H1 (cell line): Measurements from ENCODE around the gene C10orf120.

Experiments
- BACH1 ChIP-seq: IDR thresholded peaks from 2 replicates; pipeline ENCODE4 v1.6.1; 2012; ENCODE audit warnings: low read length, improper control_type of control experiment
- EGR1 ChIP-seq: IDR thresholded peaks from 2 replicates; pipeline ENCODE4 v1.6.1; 2011; ENCODE audit warnings: low read depth, low read length, borderline replicate concordance
- EP300 ChIP-seq, 2 experiments: IDR thresholded peaks; 1 replicate in 1 of 2; 2 replicates in 1 of 2; pipeline ENCODE4 v1.6.1; 2011 to 2012; ENCODE audit warnings: low read depth in 2 of 2, low read length in 2 of 2, mild to moderate bottlenecking in 2 of 2, borderline replicate concordance in 1 of 2, inconsistent platforms in 1 of 2, moderate library complexity in 1 of 2
- EZH2 ChIP-seq: fragments of 200-600 bp; sonication (generic); IDR thresholded peaks from 2 replicates; pipeline ENCODE4 v1.7.1; 2012; ENCODE audit warnings: low read depth, mild to moderate bottlenecking, moderate library complexity, low read length, inconsistent platforms; ENCODE audit not compliant: severe bottlenecking
- MAFK ChIP-seq: IDR thresholded peaks from 2 replicates; pipeline ENCODE4 v1.6.1; 2012; ENCODE audit warnings: low read depth, mild to moderate bottlenecking, improper control_type of control experiment, low read length
- POLR2A ChIP-seq, 2 experiments: IDR thresholded peaks; 1 replicate in 1 of 2; 2 replicates in 1 of 2; pipeline ENCODE4 v1.6.1; 2011; ENCODE audit warnings: low read depth in 2 of 2, low read length in 2 of 2, mild to moderate bottlenecking in 2 of 2; ENCODE audit errors: control extremely low read depth in 1 of 2
- POLR2AphosphoS5 ChIP-seq: IDR thresholded peaks from 2 replicates; pipeline ENCODE4 v1.6.1; 2011; ENCODE audit warnings: low read depth, low read length
- SIN3A ChIP-seq, 2 experiments: IDR thresholded peaks in 1 of 2; conservative IDR thresholded peaks in 1 of 2; 2 replicates each; pipeline ENCODE4 v1.6.1; 2011 to 2012; ENCODE audit warnings: low read length in 2 of 2, improper control_type of control experiment in 1 of 2, low read depth in 1 of 2, mild to moderate bottlenecking in 1 of 2
- SP2 ChIP-seq: IDR thresholded peaks from 2 replicates; pipeline ENCODE4 v1.6.1; 2012; ENCODE audit warnings: mild to moderate bottlenecking, low read length, inconsistent platforms
- SRF ChIP-seq: IDR thresholded peaks from 2 replicates; pipeline ENCODE4 v1.6.1; 2011; ENCODE audit warnings: mild to moderate bottlenecking, low read depth, low read length, moderate library complexity
- TEAD4 ChIP-seq: IDR thresholded peaks from 2 replicates; pipeline ENCODE4 v1.6.1; 2012; ENCODE audit warnings: low read depth, low read length, inconsistent platforms, mixed read lengths
- YY1 ChIP-seq: IDR thresholded peaks from 2 replicates; pipeline ENCODE4 v1.6.1; 2011; ENCODE audit warnings: low read depth, mild to moderate bottlenecking, low read length
- TF ChIP-seq, protein P1 (sequence below), 3 experiments: IDR thresholded peaks; 1 replicate in 2 of 3; 2 replicates in 1 of 3; pipeline versions ENCODE4 v1.5.1 to v1.6.1; 2011; ENCODE audit warnings: low read length in 3 of 3, mild to moderate bottlenecking in 3 of 3, inconsistent platforms in 2 of 3, low read depth in 1 of 3, moderate library complexity in 1 of 3; ENCODE audit not compliant: insufficient read depth in 1 of 3; ENCODE audit errors: control extremely low read depth in 1 of 3

DNA sequence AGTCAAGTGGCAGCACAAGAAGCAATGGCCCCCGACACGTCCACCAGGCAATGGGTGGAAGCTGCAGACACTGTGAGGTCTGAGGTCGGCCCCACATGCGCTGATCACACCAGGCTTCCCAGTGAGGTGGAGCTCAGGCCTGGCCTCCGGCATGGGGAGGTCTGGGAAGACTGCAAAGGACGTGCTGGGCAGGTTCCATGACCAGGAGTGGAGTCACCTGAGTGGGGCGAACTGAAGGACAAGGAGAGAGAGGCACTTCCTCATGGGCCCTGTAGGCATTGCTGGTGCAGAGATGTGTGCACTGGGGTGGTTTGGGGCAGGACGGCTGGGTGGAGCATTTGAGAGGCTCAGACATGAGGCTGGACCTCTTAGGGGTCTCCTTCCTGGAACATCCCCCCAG is 35.1 kb downstream of the C10orf120 start:
- TF ChIP-seq POLR2A (IDR thresholded peaks at IDR 0.05; ENCODE audit: control extremely low read depth in 1 of 2, low read depth in 2 of 2, low read length in 2 of 2) (no peak), SRF (no peak), EZH2 (no peak), TEAD4 (no peak), YY1 (no peak), BACH1 (no peak), POLR2AphosphoS5 (no peak), SP2 (no peak), SIN3A (conservative IDR thresholded peaks at IDR 0.05 in 1 of 2, IDR thresholded peaks at IDR 0.05 in 1 of 2; ENCODE audit: low read depth in 1 of 2, low read length in 2 of 2) (no peak), EP300 (IDR thresholded peaks at IDR 0.05; ENCODE audit: borderline replicate concordance in 1 of 2, low read depth in 2 of 2, low read length in 2 of 2) (no peak), MAFK (no peak), EGR1 (no peak)
- TF ChIP-seq, protein P1, sequence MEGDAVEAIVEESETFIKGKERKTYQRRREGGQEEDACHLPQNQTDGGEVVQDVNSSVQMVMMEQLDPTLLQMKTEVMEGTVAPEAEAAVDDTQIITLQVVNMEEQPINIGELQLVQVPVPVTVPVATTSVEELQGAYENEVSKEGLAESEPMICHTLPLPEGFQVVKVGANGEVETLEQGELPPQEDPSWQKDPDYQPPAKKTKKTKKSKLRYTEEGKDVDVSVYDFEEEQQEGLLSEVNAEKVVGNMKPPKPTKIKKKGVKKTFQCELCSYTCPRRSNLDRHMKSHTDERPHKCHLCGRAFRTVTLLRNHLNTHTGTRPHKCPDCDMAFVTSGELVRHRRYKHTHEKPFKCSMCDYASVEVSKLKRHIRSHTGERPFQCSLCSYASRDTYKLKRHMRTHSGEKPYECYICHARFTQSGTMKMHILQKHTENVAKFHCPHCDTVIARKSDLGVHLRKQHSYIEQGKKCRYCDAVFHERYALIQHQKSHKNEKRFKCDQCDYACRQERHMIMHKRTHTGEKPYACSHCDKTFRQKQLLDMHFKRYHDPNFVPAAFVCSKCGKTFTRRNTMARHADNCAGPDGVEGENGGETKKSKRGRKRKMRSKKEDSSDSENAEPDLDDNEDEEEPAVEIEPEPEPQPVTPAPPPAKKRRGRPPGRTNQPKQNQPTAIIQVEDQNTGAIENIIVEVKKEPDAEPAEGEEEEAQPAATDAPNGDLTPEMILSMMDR (IDR thresholded peaks at IDR 0.05; ENCODE audit: control extremely low read depth in 1 of 3, insufficient read depth in 1 of 3, low read depth in 1 of 3, low read length in 3 of 3) = no peak
